ENCODE data around the gene COLEC12. TPM values are rescaled to one million over a fixed set of nuclear protein-coding genes. Genes with fewer than 3 reads are reported as not detected.

The COLEC12 gene
- total RNA-seq, 3 donors from 2014 or later (not counting 1 experiment from before 2014, with no cell fraction given), result not detected

- H3K36me3 ChIP-seq (ENCODE audit: control insufficient read depth, insufficient read depth, low read length), result no peaks in the 10 kb centered on the region
- H3K27me3 Mint-ChIP-seq (ENCODE audit: low read depth in 2 of 2), result no peaks in the 10 kb centered on the region
- no peaks in the 10 kb centered on the region for H3K9me3 Mint-ChIP-seq
- WGBS (ENCODE audit: insufficient coverage), result 93% methylated on average over 2 of the region's 3 CpGs
- H3K4me1 Mint-ChIP-seq, result no peaks in the 10 kb centered on the region
- H3K27ac Mint-ChIP-seq, result no peak overlapping the region
- no peaks in the 10 kb centered on the region for H3K36me3 Mint-ChIP-seq
- H3K27ac ChIP-seq (ENCODE audit: low read length), result no peak overlapping the region
- no peaks in the 10 kb centered on the region for H3K9me3 ChIP-seq (ENCODE audit: control insufficient read depth, insufficient read depth, low read length)
- H3K27me3 ChIP-seq (ENCODE audit: control insufficient read depth, insufficient read depth, low read length), result no peaks in the 10 kb centered on the region
- TF ChIP-seq, protein P1, sequence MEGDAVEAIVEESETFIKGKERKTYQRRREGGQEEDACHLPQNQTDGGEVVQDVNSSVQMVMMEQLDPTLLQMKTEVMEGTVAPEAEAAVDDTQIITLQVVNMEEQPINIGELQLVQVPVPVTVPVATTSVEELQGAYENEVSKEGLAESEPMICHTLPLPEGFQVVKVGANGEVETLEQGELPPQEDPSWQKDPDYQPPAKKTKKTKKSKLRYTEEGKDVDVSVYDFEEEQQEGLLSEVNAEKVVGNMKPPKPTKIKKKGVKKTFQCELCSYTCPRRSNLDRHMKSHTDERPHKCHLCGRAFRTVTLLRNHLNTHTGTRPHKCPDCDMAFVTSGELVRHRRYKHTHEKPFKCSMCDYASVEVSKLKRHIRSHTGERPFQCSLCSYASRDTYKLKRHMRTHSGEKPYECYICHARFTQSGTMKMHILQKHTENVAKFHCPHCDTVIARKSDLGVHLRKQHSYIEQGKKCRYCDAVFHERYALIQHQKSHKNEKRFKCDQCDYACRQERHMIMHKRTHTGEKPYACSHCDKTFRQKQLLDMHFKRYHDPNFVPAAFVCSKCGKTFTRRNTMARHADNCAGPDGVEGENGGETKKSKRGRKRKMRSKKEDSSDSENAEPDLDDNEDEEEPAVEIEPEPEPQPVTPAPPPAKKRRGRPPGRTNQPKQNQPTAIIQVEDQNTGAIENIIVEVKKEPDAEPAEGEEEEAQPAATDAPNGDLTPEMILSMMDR (IDR thresholded peaks at IDR 0.05), result no peak
- intact Hi-C loops (cut with micrococcal nuclease), result no loop called here
- H3K4me1 ChIP-seq (ENCODE audit: control insufficient read depth, insufficient read depth, low read length), result no peaks in the 10 kb centered on the region
- H3K4me3 Mint-ChIP-seq, result no peak overlapping the region
- ATAC-seq (no peak), DNase-seq (no peak)
- H3K4me3 ChIP-seq (ENCODE audit: low read length), result no peak overlapping the region
Observed at GRCh38 chr18:420661-421246, 79.7 kb downstream of the COLEC12 start.

GRCh38 chr18:419541-420175, 80.8 kb downstream of the COLEC12 start:
- Mint-ChIP-seq H3K4me1 (no peaks in the 10 kb centered on the region), H3K27me3 (ENCODE audit: low read depth in 2 of 2) (no peaks in the 10 kb centered on the region), H3K4me3 (no peak overlapping the region), H3K36me3 (no peaks in the 10 kb centered on the region), H3K27ac (no peak overlapping the region), H3K9me3 (no peaks in the 10 kb centered on the region)
- ATAC-seq (no peak), DNase-seq (no peak)
- Histone ChIP-seq H3K27me3 (ENCODE audit: control insufficient read depth, insufficient read depth, low read length) (no peaks in the 10 kb centered on the region), H3K4me3 (ENCODE audit: low read length) (no peak overlapping the region), H3K4me1 (ENCODE audit: control insufficient read depth, insufficient read depth, low read length) (no peaks in the 10 kb centered on the region), H3K27ac (ENCODE audit: low read length) (no peak overlapping the region), H3K36me3 (ENCODE audit: control insufficient read depth, insufficient read depth, low read length) (no peaks in the 10 kb centered on the region), H3K9me3 (ENCODE audit: control insufficient read depth, insufficient read depth, low read length) (no peaks in the 10 kb centered on the region)
- intact Hi-C loops (cut with micrococcal nuclease), result no loop called here
- 92% methylated on average over 4 of the region's 5 CpGs for WGBS (ENCODE audit: insufficient coverage)
- TF ChIP-seq, protein P1 (IDR thresholded peaks at IDR 0.05), result no peak

DNA sequence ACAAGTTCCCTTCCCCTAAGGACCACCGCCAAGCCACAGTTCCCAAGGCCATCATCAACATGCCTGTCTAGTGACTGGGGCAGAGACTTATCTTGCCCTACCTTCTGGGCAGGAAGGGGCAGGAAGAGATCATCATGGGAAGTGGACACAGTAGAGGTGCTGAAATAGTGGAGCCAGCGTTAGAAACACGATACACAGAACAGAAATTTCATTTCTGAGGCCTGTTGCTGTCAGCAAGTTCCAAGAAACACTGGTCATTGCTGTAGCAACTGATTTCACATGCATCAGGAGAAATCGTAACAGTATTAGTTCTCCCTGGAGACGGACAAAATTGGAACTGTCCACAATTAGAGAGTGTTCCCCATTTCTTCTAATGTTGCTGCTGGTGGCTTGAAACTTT, 83.0 kb downstream of the COLEC12 start:
- Mint-ChIP-seq H3K36me3 (no peaks in the 10 kb centered on the region), H3K9me3 (no peaks in the 10 kb centered on the region), H3K27ac (no peak overlapping the region), H3K4me1 (no peaks in the 10 kb centered on the region), H3K27me3 (ENCODE audit: low read depth in 2 of 2) (no peaks in the 10 kb centered on the region), H3K4me3 (no peak overlapping the region)
- no peak overlapping the region for H3K4me3 ChIP-seq (ENCODE audit: low read length)
- TF ChIP-seq, protein P1 (IDR thresholded peaks at IDR 0.05), result no peak
- no peaks in the 10 kb centered on the region for H3K36me3 ChIP-seq (ENCODE audit: control insufficient read depth, insufficient read depth, low read length)
- WGBS (ENCODE audit: insufficient coverage), result 85% methylated on average over 5 of the region's 5 CpGs
- no peaks in the 10 kb centered on the region for H3K9me3 ChIP-seq (ENCODE audit: control insufficient read depth, insufficient read depth, low read length)
- intact Hi-C loops (cut with micrococcal nuclease), result no loop called here
- ATAC-seq, result no peak
- DNase-seq, result no peak
- H3K4me1 ChIP-seq (ENCODE audit: control insufficient read depth, insufficient read depth, low read length), result no peaks in the 10 kb centered on the region
- no peaks in the 10 kb centered on the region for H3K27me3 ChIP-seq (ENCODE audit: control insufficient read depth, insufficient read depth, low read length)
- no peak overlapping the region for H3K27ac ChIP-seq (ENCODE audit: low read length)

DNA sequence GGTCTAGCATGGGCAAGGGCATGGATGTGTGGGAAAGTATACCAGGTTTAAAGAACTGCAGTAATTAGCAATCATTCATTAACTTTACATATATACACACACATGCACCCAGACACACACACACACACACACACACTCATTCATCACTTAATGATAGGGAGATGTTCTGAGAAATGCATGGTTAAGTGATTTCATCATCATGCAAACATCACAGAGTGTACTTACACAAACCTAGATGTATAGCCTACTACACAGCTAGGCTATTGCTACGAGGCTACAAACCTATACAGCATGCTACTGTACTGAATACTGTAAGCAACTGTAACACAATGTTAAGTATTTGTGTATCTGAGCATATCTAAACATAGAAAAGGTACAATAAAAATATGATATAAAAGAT, 83.6 kb downstream of the COLEC12 start:
- H3K9me3 ChIP-seq (ENCODE audit: control insufficient read depth, insufficient read depth, low read length), result no peaks in the 10 kb centered on the region
- H3K4me3 ChIP-seq (ENCODE audit: low read length), result no peak overlapping the region
- no peak overlapping the region for H3K4me3 Mint-ChIP-seq
- no peaks in the 10 kb centered on the region for H3K36me3 ChIP-seq (ENCODE audit: control insufficient read depth, insufficient read depth, low read length)
- no peaks in the 10 kb centered on the region for H3K27me3 Mint-ChIP-seq (ENCODE audit: low read depth in 2 of 2)
- no peaks in the 10 kb centered on the region for H3K9me3 Mint-ChIP-seq
- intact Hi-C loops (cut with micrococcal nuclease), result no loop called here
- WGBS (ENCODE audit: insufficient coverage), result 83% methylated on average over 1 of the region's 1 CpG
- no peak for DNase-seq
- H3K27ac Mint-ChIP-seq, result no peak overlapping the region
- ATAC-seq, result no peak
- TF ChIP-seq, protein P1 (IDR thresholded peaks at IDR 0.05), result no peak
- H3K4me1 ChIP-seq (ENCODE audit: control insufficient read depth, insufficient read depth, low read length), result no peaks in the 10 kb centered on the region
- no peaks in the 10 kb centered on the region for H3K36me3 Mint-ChIP-seq
- H3K4me1 Mint-ChIP-seq, result no peaks in the 10 kb centered on the region
- H3K27ac ChIP-seq (ENCODE audit: low read length), result no peak overlapping the region
- no peaks in the 10 kb centered on the region for H3K27me3 ChIP-seq (ENCODE audit: control insufficient read depth, insufficient read depth, low read length)
